GM19324 (cell line): ENCODE data around the gene PHF21A.

Experiments used
- ATAC-seq: cut with Tn5 transposase; IDR thresholded peaks from one replicate; pipeline ENCODE4 v1.9.1; 2021; ENCODE audit warnings: mild to moderate bottlenecking, moderate library complexity; ENCODE audit not compliant: unreplicated experiment, low FRiP score

The PHF21A gene

GRCh38 chr11:45942381-45942780 is 178.9 kb downstream of the PHF21A start:
- no peak for ATAC-seq

- ATAC-seq = no peak
Measured at GRCh38 chr11:45941285-45941684, 180.0 kb downstream of the PHF21A start.

- no peak for ATAC-seq
Measured at GRCh38 chr11:45939836-45940235, 181.4 kb downstream of the PHF21A start.

GRCh38 chr11:45937916-45938315 is 183.3 kb downstream of the PHF21A start:
- no peak for ATAC-seq

- ATAC-seq = no peak
Measured at GRCh38 chr11:45936511-45937054, 184.7 kb downstream of the PHF21A start.

GRCh38 chr11:45935349-45936064 is 185.7 kb downstream of the PHF21A start:
- ATAC-seq = no peak

GRCh38 chr11:45934580-45935318 is 186.5 kb downstream of the PHF21A start:
- no peak for ATAC-seq

- ATAC-seq = no peak
Measured at GRCh38 chr11:45933846-45934579, 187.2 kb downstream of the PHF21A start.

- ATAC-seq = no peak
Measured at GRCh38 chr11:45933131-45933831, 188.0 kb downstream of the PHF21A start.

GRCh38 chr11:45932217-45932616 is 189.0 kb downstream of the PHF21A start:
- no peak for ATAC-seq

GRCh38 chr11:45931739-45932138 is 189.5 kb downstream of the PHF21A start:
- ATAC-seq = no peak

GRCh38 chr11:45930951-45931570 is 190.2 kb downstream of the PHF21A start:
- no peak for ATAC-seq

GRCh38 chr11:45930031-45930794 is 191.0 kb downstream of the PHF21A start:
- ATAC-seq = peak; percentile 94

- peak; percentile 16 for ATAC-seq
Measured at GRCh38 chr11:45929486-45930030, 191.7 kb downstream of the PHF21A start.

- ATAC-seq = no peak
Measured at GRCh38 chr11:45928535-45929215, 192.6 kb downstream of the PHF21A start.

GRCh38 chr11:45927684-45928413 is 193.4 kb downstream of the PHF21A start:
- ATAC-seq = no peak

GRCh38 chr11:45927332-45927683 is 193.9 kb downstream of the PHF21A start:
- ATAC-seq = no peak
